Measurements from ENCODE around the gene PI4K2A.

The PI4K2A gene

GRCh38 chr10:97647556-97647955, 7.1 kb downstream of the PI4K2A start:
- TF ChIP-seq SCRT1 (tag by site-specific recombination; IDR thresholded peaks at IDR 0.05; ENCODE audit: borderline replicate concordance) (no peak), SP3 (tag by site-specific recombination; IDR thresholded peaks at IDR 0.05) (no peak), ZNF571 (tag by site-specific recombination; IDR thresholded peaks at IDR 0.05) (no peak), MZF1 (tag by site-specific recombination; IDR thresholded peaks at IDR 0.05; ENCODE audit: borderline replicate concordance) (no peak), YY1 (tag by site-specific recombination; IDR thresholded peaks at IDR 0.05) (no peak), ZNF488 (tag by site-specific recombination; IDR thresholded peaks at IDR 0.05) (no peak), ZNF621 (tag by site-specific recombination; IDR thresholded peaks at IDR 0.05) (no peak), ZNF529 (tag by site-specific recombination; IDR thresholded peaks at IDR 0.05; ENCODE audit: insufficient replicate concordance) (no peak), ZNF112 (tag by site-specific recombination; IDR thresholded peaks at IDR 0.05) (no peak), PRDM2 (tag by site-specific recombination; IDR thresholded peaks at IDR 0.05; ENCODE audit: borderline replicate concordance) (no peak), ATF2 (tag by site-specific recombination; IDR thresholded peaks at IDR 0.05; ENCODE audit: low read depth) (no peak), ZSCAN4 (tag by site-specific recombination; IDR thresholded peaks at IDR 0.05) (no peak), RBAK (tag by site-specific recombination; IDR thresholded peaks at IDR 0.05) (no peak), ZNF610 (tag by site-specific recombination; IDR thresholded peaks at IDR 0.05; ENCODE audit: borderline replicate concordance) (no peak), REST (tag by site-specific recombination; IDR thresholded peaks at IDR 0.05) (no peak), ZNF843 (tag by site-specific recombination; IDR thresholded peaks at IDR 0.05) (no peak), PRDM10 (tag by site-specific recombination; IDR thresholded peaks at IDR 0.05) (no peak), ZNF664 (tag by site-specific recombination; IDR thresholded peaks at IDR 0.05) (no peak), OVOL3 (tag by site-specific recombination; IDR thresholded peaks at IDR 0.05) (no peak), FEZF1 (tag by site-specific recombination; IDR thresholded peaks at IDR 0.05) (no peak)
- CTCF ChIA-PET: no interaction called here
- POLR2A ChIA-PET: interaction anchor here (0.6 to 1.1 kb wide), 2 partner anchors 39 to 88 kb away, joined by 3 read pairs; no protein-coding TSS in a partner anchor
- Histone ChIP-seq H3K9me3 (ENCODE audit: control insufficient read depth, insufficient read depth, low read depth, low read length) (no peaks in the 10 kb centered on the region), H3K4me1 (ENCODE audit: control insufficient read depth, insufficient read depth, low read length) (no peaks in the 10 kb centered on the region; the same call in 1 of the 2 replicates), H3K27ac (ENCODE audit: extremely low read depth, low read depth, low read length) (no peak overlapping the region), H3K4me3 (ENCODE audit: low read depth, low read length) (no peak overlapping the region), H3K36me3 (ENCODE audit: control insufficient read depth in 2 of 2, insufficient read depth in 1 of 2, low read length in 2 of 2) (peaks cover 11 to 54% of the 10 kb centered on the region in 2 experiments)
